Endometrium (tissue), 2 donors: ENCODE results near the gene ST7.
"Not testable (repeated sequence)": the region's sequence is repeated elsewhere in the genome, so short reads cannot be mapped to it uniquely, and the experiment has no call there.

Experiments used
- FAIRE-seq: peaks from 2 replicates; lab custom pipeline; 2012; peaks lifted over from hg19 to GRCh38; lab: Jason Lieb, UNC
- donor health status: control.
- donor health status: control.

ST7 gene

GRCh38 chr7:117095055-117095454 is 141.8 kb downstream of the ST7 start:
- FAIRE-seq, result no peak

- no peak for FAIRE-seq
Measured at GRCh38 chr7:117096330-117096729, 143.0 kb downstream of the ST7 start.

- no peak for FAIRE-seq
Measured at GRCh38 chr7:117096942-117097341, 143.6 kb downstream of the ST7 start.

GRCh38 chr7:117097860-117098259 is 144.6 kb downstream of the ST7 start:
- FAIRE-seq, result no peak

- FAIRE-seq, result no peak
Measured at GRCh38 chr7:117098457-117098856, 145.2 kb downstream of the ST7 start.

GRCh38 chr7:117101026-117101425 is 147.7 kb downstream of the ST7 start:
- FAIRE-seq, result no peak

- FAIRE-seq, result no peak
Measured at GRCh38 chr7:117110480-117111315, 157.4 kb downstream of the ST7 start.

GRCh38 chr7:117111535-117111934 is 158.2 kb downstream of the ST7 start:
- FAIRE-seq, result no peak

- no peak for FAIRE-seq
Measured at GRCh38 chr7:117112640-117113039, 159.3 kb downstream of the ST7 start.

GRCh38 chr7:117113871-117114270 is 160.6 kb downstream of the ST7 start:
- no peak for FAIRE-seq

GRCh38 chr7:117114272-117114671 is 161.0 kb downstream of the ST7 start:
- FAIRE-seq, result no peak

- FAIRE-seq, result no peak
Measured at GRCh38 chr7:117116211-117116610, 162.9 kb downstream of the ST7 start.

- FAIRE-seq, result no peak
Measured at GRCh38 chr7:117117172-117117571, 163.9 kb downstream of the ST7 start.

GRCh38 chr7:117118579-117119180 is 165.4 kb downstream of the ST7 start:
- no peak for FAIRE-seq

GRCh38 chr7:117119192-117119924 is 166.1 kb downstream of the ST7 start:
- FAIRE-seq, result peak; percentile 71

GRCh38 chr7:117120321-117120720 is 167.0 kb downstream of the ST7 start:
- FAIRE-seq, result not testable (repeated sequence)

GRCh38 chr7:117122036-117122435 is 168.7 kb downstream of the ST7 start:
- not testable (repeated sequence) for FAIRE-seq

- FAIRE-seq, result peak; percentile 4
Measured at GRCh38 chr7:117122536-117122935, 169.2 kb downstream of the ST7 start.

- no peak for FAIRE-seq
Measured at GRCh38 chr7:117123311-117123926, 170.1 kb downstream of the ST7 start.

GRCh38 chr7:117124591-117125220 is 171.4 kb downstream of the ST7 start:
- FAIRE-seq, result no peak

- no peak for FAIRE-seq
Measured at GRCh38 chr7:117126676-117127075, 173.4 kb downstream of the ST7 start.

GRCh38 chr7:117127585-117128168 is 174.4 kb downstream of the ST7 start:
- peak; percentile 83 for FAIRE-seq
